ENCODE results near the gene XIRP2.

Gene XIRP2

GRCh38 chr2:166888180-166888579 lies at the start of gene XIRP2:
TSS of gene XIRP2 (plus strand) at chr2:166888480. CDS start at chr2:166903483, 15,003 bp downstream.
- no peak for DNase-seq (ENCODE audit: low read depth)

GRCh38 chr2:166841152-166841551 lies 47.1 kb upstream of the XIRP2 start:
- DNase-seq (ENCODE audit: low read depth) = no peak

GRCh38 chr2:166841679-166842078 lies 46.6 kb upstream of the XIRP2 start:
- no peak for DNase-seq (ENCODE audit: low read depth)

- DNase-seq (ENCODE audit: low read depth) = no peak
These were observed 44.2 kb upstream of the XIRP2 start for GRCh38 chr2:166844111-166844510.

- DNase-seq (ENCODE audit: low read depth) = no peak
These were observed 25.7 kb upstream of the XIRP2 start for GRCh38 chr2:166862468-166863132.

- no peak for DNase-seq (ENCODE audit: low read depth)
These were observed 20.3 kb upstream of the XIRP2 start for GRCh38 chr2:166867874-166868514.

- DNase-seq (ENCODE audit: low read depth) = no peak
These were observed 17.9 kb upstream of the XIRP2 start for GRCh38 chr2:166870346-166870745.

- no peak for DNase-seq (ENCODE audit: low read depth)
These were observed 7.1 kb upstream of the XIRP2 start for GRCh38 chr2:166881177-166881576.

- DNase-seq (ENCODE audit: low read depth) = no peak
These were observed 5.4 kb upstream of the XIRP2 start for GRCh38 chr2:166882851-166883250.

- no peak for DNase-seq (ENCODE audit: low read depth)
These were observed 3.4 kb downstream of the XIRP2 start for GRCh38 chr2:166891727-166892126.

- DNase-seq (ENCODE audit: low read depth) = no peak
These were observed 4.1 kb downstream of the XIRP2 start for GRCh38 chr2:166892397-166892796.

- no peak for DNase-seq (ENCODE audit: low read depth)
These were observed 7.0 kb downstream of the XIRP2 start for GRCh38 chr2:166895243-166895642.

- no peak for DNase-seq (ENCODE audit: low read depth)
These were observed 9.4 kb downstream of the XIRP2 start for GRCh38 chr2:166897666-166898065.

- DNase-seq (ENCODE audit: low read depth) = peak; percentile 10
These were observed 11.4 kb downstream of the XIRP2 start for GRCh38 chr2:166899676-166900075.

GRCh38 chr2:166900700-166901099 lies 12.4 kb downstream of the XIRP2 start:
- peak; percentile 64 for DNase-seq (ENCODE audit: low read depth)

GRCh38 chr2:166901336-166901735 lies 13.1 kb downstream of the XIRP2 start:
- DNase-seq (ENCODE audit: low read depth) = no peak

- peak; percentile 4 for DNase-seq (ENCODE audit: low read depth)
These were observed 28.7 kb downstream of the XIRP2 start for GRCh38 chr2:166916987-166917386.

- DNase-seq (ENCODE audit: low read depth) = no peak
These were observed 29.1 kb downstream of the XIRP2 start for GRCh38 chr2:166917415-166917814.

GRCh38 chr2:166921261-166921896 lies 33.1 kb downstream of the XIRP2 start:
- no peak for DNase-seq (ENCODE audit: low read depth)

GRCh38 chr2:166924967-166925366 lies 36.7 kb downstream of the XIRP2 start:
- no peak for DNase-seq (ENCODE audit: low read depth)

- DNase-seq (ENCODE audit: low read depth) = peak; percentile 14
These were observed 38.4 kb downstream of the XIRP2 start for GRCh38 chr2:166926657-166927056.

- peak; percentile 77 for DNase-seq (ENCODE audit: low read depth)
These were observed 43.8 kb downstream of the XIRP2 start for GRCh38 chr2:166932032-166932431.

- DNase-seq (ENCODE audit: low read depth) = no peak
These were observed 46.5 kb downstream of the XIRP2 start for GRCh38 chr2:166934817-166935216.
